HepG2 (cell line): Measurements from ENCODE around the gene PADI1. TPM values are rescaled to one million over a fixed set of nuclear protein-coding genes. Genes with fewer than 3 reads are reported as not detected.

Source experiments
- ATAC-seq: fragments of 200-7000 bp; cut with Tn5 transposase; 3 replicates; pipeline ENCODE4 v1.9.1; 2020; ENCODE audit warnings: mild to moderate bottlenecking, moderate library complexity
- BruUV-seq: library from RNA; stranded (reverse); fragments of 400-500 nt; replicated peaks from 2 replicates; lab custom pipeline; 2021; lab: Mats Ljungman, UMichigan
- CTCF ChIA-PET: fragments of 300-600 bp; formaldehyde crosslinking; extraction: SDS; loops from one replicate; lab custom pipeline; 2021; ENCODE audit warnings: low total read pairs, inconsistent platforms, low intra/inter-chr PET ratio; lab: Yijun Ruan, JAX
- POLR2A ChIA-PET: fragments of 350-600 bp; sonication (Branson Sonifier 250); formaldehyde crosslinking; loops from one replicate; lab custom pipeline; 2020; ENCODE audit warnings: antibody characterized with exemption, inconsistent platforms; lab: Yijun Ruan, JAX
- DNase-seq: peaks from one replicate; pipeline ENCODE4 v3.0.0-alpha.2; 2015; ENCODE audit warnings: low spot score
- FAIRE-seq: peaks from 3 replicates; lab custom pipeline; 2011; peaks lifted over from hg19 to GRCh38; lab: Jason Lieb, UNC
- H2AFZ ChIP-seq: one replicate; pipeline ENCODE4 v1.6.1; 2011; ENCODE audit warnings: low read length, inconsistent platforms
- H3K27ac ChIP-seq: fragments of 300-600 bp; 3 replicates; pipeline ENCODE4 v1.8.0; 2011; ENCODE audit warnings: mixed run types, mild to moderate bottlenecking, mixed read lengths, low read length, inconsistent platforms; ENCODE audit not compliant: insufficient read depth; ENCODE audit errors: extremely low read length
- H3K27me3 ChIP-seq, 2 experiments: fragments of 200-600 bp in 1 of 2; 2 replicates in 1 of 2; 3 replicates in 1 of 2; pipeline versions ENCODE4 v1.6.0 to v1.8.0; 2011; ENCODE audit warnings: low read length in 2 of 2, mild to moderate bottlenecking in 2 of 2, moderate library complexity in 2 of 2, inconsistent platforms in 1 of 2; ENCODE audit not compliant: insufficient read depth in 2 of 2, control insufficient read depth in 1 of 2
- H3K36me3 ChIP-seq, 2 experiments: fragments of 200-600 bp in 1 of 2; replicated peaks in 1 of 2; 2 replicates in 1 of 2; 3 replicates in 1 of 2; pipeline versions ENCODE4 v1.5.1 to v1.8.0; 2011; ENCODE audit warnings: low read length in 2 of 2, inconsistent platforms in 1 of 2; ENCODE audit not compliant: insufficient read depth in 2 of 2, control insufficient read depth in 1 of 2
- H3K4me1 ChIP-seq: 2 replicates; pipeline ENCODE4 v1.5.1; 2012; ENCODE audit warnings: low read length, inconsistent platforms; ENCODE audit not compliant: insufficient read depth
- H3K4me2 ChIP-seq: 2 replicates; pipeline ENCODE4 v1.6.0; 2011; ENCODE audit warnings: low read depth, low read length, inconsistent platforms
- H3K4me3 ChIP-seq, 3 experiments: fragments of 200-600 bp in 1 of 3; sonication (generic), shearing (Covaris generic) in 1 of 3; replicated peaks in 1 of 3; 2 replicates each; pipeline ENCODE4 v1.5.1; 2011 to 2016; ENCODE audit warnings: low read length in 3 of 3, inconsistent platforms in 2 of 3, low read depth in 2 of 3, mild to moderate bottlenecking in 2 of 3, control low read depth in 1 of 3, mixed read lengths in 1 of 3; ENCODE audit not compliant: insufficient read depth in 1 of 3
- H3K79me2 ChIP-seq: one replicate; pipeline ENCODE4 v1.6.1; 2011; ENCODE audit warnings: low read length, inconsistent platforms; ENCODE audit not compliant: insufficient read depth
- H3K9ac ChIP-seq: 2 replicates; pipeline ENCODE4 v1.6.0; 2011; ENCODE audit warnings: mild to moderate bottlenecking, low read depth, low read length, inconsistent platforms; ENCODE audit not compliant: insufficient read depth
- H3K9me3 ChIP-seq: 2 replicates; pipeline ENCODE4 v1.5.1; 2012; ENCODE audit warnings: mild to moderate bottlenecking, low read length
- H4K20me1 ChIP-seq: 2 replicates; pipeline ENCODE4 v1.6.0; 2011; ENCODE audit warnings: inconsistent platforms, mild to moderate bottlenecking, low read length, moderate library complexity; ENCODE audit not compliant: insufficient read depth
- ATF3 ChIP-seq: sonication (generic); formaldehyde crosslinking; IDR thresholded peaks from 2 replicates; pipeline ENCODE4 v1.4.0; 2020; ENCODE audit warnings: missing genetic modification reagents
- HNF4G ChIP-seq, 2 experiments: sonication (generic) in 1 of 2; formaldehyde crosslinking in 1 of 2; IDR thresholded peaks; 2 replicates each; pipeline versions ENCODE4 v1.4.0 to v1.6.1; 2011 to 2020; ENCODE audit warnings: borderline replicate concordance in 2 of 2, low read depth in 2 of 2, mild to moderate bottlenecking in 2 of 2, low read length in 1 of 2, missing genetic modification reagents in 1 of 2, moderate library complexity in 1 of 2
- HNRNPLL ChIP-seq: fragments of 200-400 bp; formaldehyde crosslinking; IDR thresholded peaks from 2 replicates; pipeline ENCODE4 v1.6.1; 2017; ENCODE audit warnings: mild to moderate bottlenecking, low read depth, low read length; ENCODE audit not compliant: poor library complexity, severe bottlenecking
- HOXD1 ChIP-seq: sonication (generic); formaldehyde crosslinking; IDR thresholded peaks from 2 replicates; pipeline ENCODE4 v1.5.0; 2020; ENCODE audit warnings: missing genetic modification reagents
- NR2F6 ChIP-seq, 2 experiments: IDR thresholded peaks; 2 replicates each; pipeline ENCODE4 v1.6.1; 2016; ENCODE audit warnings: antibody characterized with exemption in 1 of 2, mild to moderate bottlenecking in 1 of 2
- PRDM15 ChIP-seq: sonication (generic); formaldehyde crosslinking; IDR thresholded peaks from 2 replicates; pipeline ENCODE4 v1.4.0; 2020; ENCODE audit warnings: missing genetic modification reagents
- SMYD3 ChIP-seq: sonication (generic); formaldehyde crosslinking; IDR thresholded peaks from 2 replicates; pipeline ENCODE4 v1.8.1; 2023; ENCODE audit warnings: mild to moderate bottlenecking, missing genetic modification reagents
- XRCC5 ChIP-seq: fragments of 200-400 bp; formaldehyde crosslinking; optimal IDR thresholded peaks from 2 replicates; pipeline ENCODE3; 2017; ENCODE audit warnings: mild to moderate bottlenecking, low read length
- ZNF263 ChIP-seq: sonication (generic); formaldehyde crosslinking; IDR thresholded peaks from 2 replicates; pipeline ENCODE4 v1.4.0; 2020; ENCODE audit warnings: missing genetic modification reagents
- ZNF629 ChIP-seq: sonication (generic); formaldehyde crosslinking; conservative IDR thresholded peaks from 2 replicates; pipeline ENCODE4 v1.5.0; 2020; ENCODE audit warnings: missing genetic modification reagents
- ZNF687 ChIP-seq: sonication (generic); formaldehyde crosslinking; IDR thresholded peaks from 2 replicates; pipeline ENCODE4 v1.5.1; 2020; ENCODE audit warnings: mild to moderate bottlenecking, missing genetic modification reagents, moderate library complexity
- ZNF766 ChIP-seq: sonication (generic); formaldehyde crosslinking; IDR thresholded peaks from 2 replicates; pipeline ENCODE4 v1.5.0; 2020; ENCODE audit warnings: missing genetic modification reagents, borderline replicate concordance
- ZNF839 ChIP-seq: sonication (generic); formaldehyde crosslinking; IDR thresholded peaks from 2 replicates; pipeline ENCODE4 v1.4.0; 2020; ENCODE audit warnings: missing genetic modification reagents, mild to moderate bottlenecking, borderline replicate concordance
- WGBS: methylation state at CpG from one replicate; pipeline ENCODE4 v1.1.6; 2017; ENCODE audit warnings: low lambda C conversion rate; 5-methylcytosine and 5-hydroxymethylcytosine counted together
- in situ Hi-C: cut with HindIII; loops from 2 replicates; pipeline ENCODE4 v1.10.0; 2017; ENCODE audit warnings: low pct_unique_long_range_greater_than_20kb; ENCODE audit not compliant: extremely low pct_ligation_motif_present
- intact Hi-C: fragments of 100-400 bp; cut with micrococcal nuclease; formaldehyde crosslinking; loops from one replicate; pipeline ENCODE4 v1.10.0; 2022; ENCODE audit not compliant: unreplicated experiment
- polyA plus RNA-seq, 8 experiments: library from polyadenylated mRNA; depleted of rRNA in 3 of 8; stranded (reverse) in 7 of 8; unstranded in 1 of 8; fragments of >200 nt; fragmentation: Illumina TruSeq in 4 of 8; extraction: Trizol in 4 of 8; gene quantifications; 2 replicates each; pipeline versions ENCODE4 v1.2.1 to v1.2.3, GENCODE V29; 2011 to 2016; ENCODE audit warnings: low read depth in 4 of 8, missing spikeins in 1 of 8, mixed read lengths in 1 of 8; ENCODE audit not compliant: insufficient read depth in 1 of 8
- total RNA-seq, 5 experiments: library from RNA; depleted of rRNA; stranded (reverse); fragments of >200 nt; fragmentation: Illumina TruSeq; extraction: Trizol; gene quantifications; 2 replicates each; pipeline ENCODE4 v1.2.3, GENCODE V29; 2016; ENCODE audit warnings: low read depth in 1 of 5

Gene PADI1
- total and polyA plus RNA-seq, 2 of the 13 experiments (the other 11 are each of a cell fraction or from before 2014, with no cell fraction given) = not detected

GRCh38 chr1:17237561-17237903 lies 32.6 kb downstream of the PADI1 start (continued):
- TF ChIP-seq SMYD3 (CRISPR knock-in tag) (no peak), ZNF687 (no peak), HNRNPLL (no peak), ZNF766 (CRISPR knock-in tag) (no peak), HOXD1 (no peak), NR2F6 (IDR thresholded peaks at IDR 0.05) (0 out of 2 replicates have a peak, but pooled peaks have one; percentile 3), NR2F6 (CRISPR knock-in tag; IDR thresholded peaks at IDR 0.05) (no peak), ZNF629 (CRISPR knock-in tag) (peak; percentile 44; the same call in 1 of the 2 replicates), ZNF839 (CRISPR knock-in tag) (no peak)

- Histone ChIP-seq H3K79me2 (no peaks in the 10 kb centered on the region), H3K9ac (no peak overlapping the region), H4K20me1 (no peaks in the 10 kb centered on the region), H3K4me1 (peaks cover 7% of the 10 kb centered on the region; the same call in 1 of the 2 replicates), H2AFZ (no peak overlapping the region), H3K27me3 (peaks cover 1 to 17% of the 10 kb centered on the region in 2 experiments; a peak in 3 of 5 replicates), H3K4me3 (no peak overlapping the region), H3K9me3 (no peaks in the 10 kb centered on the region), H3K27ac (no peak overlapping the region), H3K4me2 (no peak overlapping the region), H3K36me3 (no peaks in the 10 kb centered on the region)
- TF ChIP-seq ZNF263 (peak; percentile 54; the same call in 1 of the 2 replicates), PRDM15 (CRISPR knock-in tag) (peak; percentile 99), HNF4G (IDR thresholded peaks at IDR 0.05; ENCODE audit: borderline replicate concordance, low read depth, low read length) (0 out of 2 replicates have a peak, but pooled peaks have one; percentile 31), HNF4G (CRISPR knock-in tag; IDR thresholded peaks at IDR 0.05; ENCODE audit: borderline replicate concordance, low read depth) (no peak), XRCC5 (peak; percentile 47), ATF3 (no peak)
- WGBS = 0% methylated on average over 1 of the region's 1 CpG
- FAIRE-seq = peak; percentile 23
- intact Hi-C loops (no loop called here), in situ Hi-C loops (loop anchor here (5.0 to 25.0 kb wide), 2 partner anchors 112 to 277 kb away; no protein-coding TSS in a partner anchor)
- no TSS peak for BruUV-seq
- POLR2A ChIA-PET = no interaction called here
- CTCF ChIA-PET = no interaction called here
- DNase-seq = peak; percentile 45
- peak; percentile 48 for ATAC-seq
Measured at GRCh38 chr1:17239420-17239819, 34.5 kb downstream of the PADI1 start.
